Measurements from ENCODE around the gene SLC44A3. TPM values are rescaled to one million over a fixed set of nuclear protein-coding genes. Genes with fewer than 3 reads are reported as not detected.

Gene SLC44A3
- total RNA-seq, 1 experiment from 2014 or later = 32.0 TPM

- Mint-ChIP-seq H3K27me3 (ENCODE audit: unreplicated experiment) (no peaks in the 10 kb centered on the region), H3K36me3 (ENCODE audit: insufficient read depth, unreplicated experiment) (peaks cover 30% of the 10 kb centered on the region), H3K4me1 (ENCODE audit: low read depth, unreplicated experiment) (no peaks in the 10 kb centered on the region), H3K9me3 (ENCODE audit: low read depth, unreplicated experiment) (no peaks in the 10 kb centered on the region), H3K27ac (ENCODE audit: unreplicated experiment) (no peak overlapping the region), H3K4me3 (ENCODE audit: low read depth, unreplicated experiment) (no peak overlapping the region)
- TF ChIP-seq CTCF (IDR thresholded peaks at IDR 0.05; ENCODE audit: unreplicated experiment) = no peak
- intact Hi-C loops (cut with micrococcal nuclease; ENCODE audit: unreplicated experiment) = no loop called here
- CTCF ChIA-PET = no interaction called here
- DNase-seq = no peak
- no TSS peak for BruUV-seq (replicated peaks)
These were observed 20.7 kb downstream of the SLC44A3 start for GRCh38 chr1:94840808-94841207.

- Mint-ChIP-seq H3K4me3 (ENCODE audit: low read depth, unreplicated experiment) (no peak overlapping the region), H3K4me1 (ENCODE audit: low read depth, unreplicated experiment) (no peaks in the 10 kb centered on the region), H3K9me3 (ENCODE audit: low read depth, unreplicated experiment) (no peaks in the 10 kb centered on the region), H3K36me3 (ENCODE audit: insufficient read depth, unreplicated experiment) (peaks cover 30% of the 10 kb centered on the region), H3K27ac (ENCODE audit: unreplicated experiment) (no peak overlapping the region), H3K27me3 (ENCODE audit: unreplicated experiment) (no peaks in the 10 kb centered on the region)
- no peak for TF ChIP-seq CTCF (IDR thresholded peaks at IDR 0.05; ENCODE audit: unreplicated experiment)
- CTCF ChIA-PET = no interaction called here
- intact Hi-C loops (cut with micrococcal nuclease; ENCODE audit: unreplicated experiment) = no loop called here
- BruUV-seq (replicated peaks) = no TSS peak
- DNase-seq = no peak
These were observed 23.3 kb downstream of the SLC44A3 start for GRCh38 chr1:94843430-94843829.

- no peaks in the 10 kb centered on the region for H3K4me1 Mint-ChIP-seq (ENCODE audit: low read depth, unreplicated experiment)
- BruUV-seq (replicated peaks) = no TSS peak
- no peak for TF ChIP-seq CTCF (IDR thresholded peaks at IDR 0.05; ENCODE audit: unreplicated experiment)
These were observed 23.7 kb downstream of the SLC44A3 start for GRCh38 chr1:94843846-94844245.

GRCh38 chr1:94846308-94846707 is 26.2 kb downstream of the SLC44A3 start:
- CTCF ChIA-PET = interaction anchor here (0.6 to 0.7 kb wide), 2 partner anchors 194 to 210 kb away, joined by 3 to 4 read pairs; no protein-coding TSS in a partner anchor
- Mint-ChIP-seq H3K27me3 (ENCODE audit: unreplicated experiment) (no peaks in the 10 kb centered on the region), H3K4me1 (ENCODE audit: low read depth, unreplicated experiment) (no peaks in the 10 kb centered on the region), H3K36me3 (ENCODE audit: insufficient read depth, unreplicated experiment) (peaks cover 29% of the 10 kb centered on the region), H3K9me3 (ENCODE audit: low read depth, unreplicated experiment) (no peaks in the 10 kb centered on the region), H3K27ac (ENCODE audit: unreplicated experiment) (no peak overlapping the region), H3K4me3 (ENCODE audit: low read depth, unreplicated experiment) (no peak overlapping the region)
- intact Hi-C loops (cut with micrococcal nuclease; ENCODE audit: unreplicated experiment) = no loop called here
- DNase-seq = no peak
- BruUV-seq (replicated peaks) = no TSS peak
- no peak for TF ChIP-seq CTCF (IDR thresholded peaks at IDR 0.05; ENCODE audit: unreplicated experiment)

More at GRCh38 chr1:94843846-94844245, 23.7 kb downstream of the SLC44A3 start:
- Mint-ChIP-seq H3K27ac (ENCODE audit: unreplicated experiment) (no peak overlapping the region), H3K4me3 (ENCODE audit: low read depth, unreplicated experiment) (no peak overlapping the region), H3K27me3 (ENCODE audit: unreplicated experiment) (no peaks in the 10 kb centered on the region), H3K36me3 (ENCODE audit: insufficient read depth, unreplicated experiment) (peaks cover 30% of the 10 kb centered on the region), H3K9me3 (ENCODE audit: low read depth, unreplicated experiment) (no peaks in the 10 kb centered on the region)
- DNase-seq = no peak
- intact Hi-C loops (cut with micrococcal nuclease; ENCODE audit: unreplicated experiment) = no loop called here
- CTCF ChIA-PET = no interaction called here
